ENCODE results near the gene MAP3K13.

DNA sequence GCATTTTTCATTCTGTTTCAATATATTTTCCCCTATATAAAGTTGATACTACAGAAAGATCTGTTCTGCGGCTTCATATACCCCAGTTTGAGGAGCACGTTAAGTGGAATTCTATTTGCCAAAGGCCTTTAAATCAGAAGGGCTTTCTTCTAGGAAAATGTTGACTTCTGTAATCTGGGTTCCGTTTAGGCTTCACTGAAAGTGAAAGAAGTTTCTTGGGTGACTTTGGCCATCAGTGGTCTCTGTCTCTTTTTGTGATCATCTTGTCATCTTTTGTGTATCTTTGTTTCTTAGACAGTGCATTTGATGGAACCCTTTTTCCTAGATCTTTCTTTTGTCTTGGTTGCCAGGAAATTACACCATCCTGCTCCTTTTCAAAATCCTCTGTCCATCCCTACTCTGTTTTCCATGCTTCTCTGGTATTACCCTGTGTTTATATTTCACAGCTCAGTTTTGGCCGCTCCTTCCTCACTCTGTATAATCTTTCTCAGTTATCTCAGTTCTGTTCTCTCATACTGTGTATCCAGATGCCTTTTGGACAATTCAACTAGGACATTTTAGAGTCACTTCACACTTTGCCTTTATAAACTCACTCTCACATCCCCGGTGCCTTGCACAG is 40.7 kb upstream of the MAP3K13 start:
- TF ChIP-seq POLR2AphosphoS5 (IDR thresholded peaks at IDR 0.05) (no peak), POLR2A (IDR thresholded peaks at IDR 0.05) (no peak)
- TF ChIP-seq, protein P1, sequence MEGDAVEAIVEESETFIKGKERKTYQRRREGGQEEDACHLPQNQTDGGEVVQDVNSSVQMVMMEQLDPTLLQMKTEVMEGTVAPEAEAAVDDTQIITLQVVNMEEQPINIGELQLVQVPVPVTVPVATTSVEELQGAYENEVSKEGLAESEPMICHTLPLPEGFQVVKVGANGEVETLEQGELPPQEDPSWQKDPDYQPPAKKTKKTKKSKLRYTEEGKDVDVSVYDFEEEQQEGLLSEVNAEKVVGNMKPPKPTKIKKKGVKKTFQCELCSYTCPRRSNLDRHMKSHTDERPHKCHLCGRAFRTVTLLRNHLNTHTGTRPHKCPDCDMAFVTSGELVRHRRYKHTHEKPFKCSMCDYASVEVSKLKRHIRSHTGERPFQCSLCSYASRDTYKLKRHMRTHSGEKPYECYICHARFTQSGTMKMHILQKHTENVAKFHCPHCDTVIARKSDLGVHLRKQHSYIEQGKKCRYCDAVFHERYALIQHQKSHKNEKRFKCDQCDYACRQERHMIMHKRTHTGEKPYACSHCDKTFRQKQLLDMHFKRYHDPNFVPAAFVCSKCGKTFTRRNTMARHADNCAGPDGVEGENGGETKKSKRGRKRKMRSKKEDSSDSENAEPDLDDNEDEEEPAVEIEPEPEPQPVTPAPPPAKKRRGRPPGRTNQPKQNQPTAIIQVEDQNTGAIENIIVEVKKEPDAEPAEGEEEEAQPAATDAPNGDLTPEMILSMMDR (IDR thresholded peaks at IDR 0.05 in 8 of 11, conservative IDR thresholded peaks at IDR 0.05 in 3 of 11), result no peak
